ENCODE data around the gene NUP160. TPM values are rescaled to one million over a fixed set of nuclear protein-coding genes. Genes with fewer than 3 reads are reported as not detected.
"Not testable (repeated sequence)": the region's sequence is repeated elsewhere in the genome, so short reads cannot be mapped to it uniquely, and the experiment has no call there.

The NUP160 gene
- total and polyA plus RNA-seq, 3 experiments from 2014 or later = 30.0 to 69.9 (median 65.1) TPM

DNA sequence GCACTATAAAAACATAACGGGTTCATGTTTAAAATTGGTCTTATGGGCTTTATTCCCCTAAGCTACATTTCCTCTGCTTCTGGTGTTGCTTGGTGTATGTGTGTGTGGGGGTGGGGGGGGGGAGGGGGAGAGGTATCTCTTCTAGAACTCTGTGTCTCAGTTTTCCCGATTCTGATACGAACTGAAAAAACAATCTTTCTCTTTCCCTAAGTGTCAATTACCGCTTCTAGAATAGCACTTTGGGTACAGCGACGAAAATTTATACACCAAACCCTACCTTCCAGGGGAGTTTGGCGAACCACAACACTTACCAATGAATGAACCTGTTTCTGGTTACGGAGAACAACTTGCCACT lies 636 bp downstream of the NUP160 start:
- Histone ChIP-seq H3K27me3 (ENCODE audit: insufficient read depth, low read length, poor library complexity, severe bottlenecking) (no peaks in the 10 kb centered on the region), H3K4me1 (ENCODE audit: insufficient read depth, low read length) (peaks cover 61% of the 10 kb centered on the region), H3K9me3 (ENCODE audit: low read length) (no peaks in the 10 kb centered on the region), H3K27ac (ENCODE audit: low read depth, low read length) (peak overlapping the region; percentile 97), H3K36me3 (ENCODE audit: insufficient read depth, low read length) (peaks cover 14% of the 10 kb centered on the region), H3K4me3 (ENCODE audit: low read length) (peak overlapping the region; percentile 100)
- H3K4me1 Mint-ChIP-seq = peaks cover 31 to 57% (median 49%) of the 10 kb centered on the region in 3 donors
- H3K27me3 Mint-ChIP-seq = no peaks in the 10 kb centered on the region
- POLR2A ChIA-PET = interaction anchor here (0.6 to 1.8 kb wide), 2 partner anchors 36 to 81 kb away, joined by 3 to 6 read pairs; partner anchors contain the start of gene FNBP4
- CTCF ChIA-PET = no interaction called here
- peak overlapping the region; percentile 94 to 100 (median 99) for H3K4me3 Mint-ChIP-seq
- H3K36me3 Mint-ChIP-seq = peaks cover 3 to 24% (median 10%) of the 10 kb centered on the region in 3 donors
- no peak for DNase-seq
- no peaks in the 10 kb centered on the region for H3K9me3 Mint-ChIP-seq
- peak overlapping the region; percentile 93 to 100 (median 100) for H3K27ac Mint-ChIP-seq

DNA sequence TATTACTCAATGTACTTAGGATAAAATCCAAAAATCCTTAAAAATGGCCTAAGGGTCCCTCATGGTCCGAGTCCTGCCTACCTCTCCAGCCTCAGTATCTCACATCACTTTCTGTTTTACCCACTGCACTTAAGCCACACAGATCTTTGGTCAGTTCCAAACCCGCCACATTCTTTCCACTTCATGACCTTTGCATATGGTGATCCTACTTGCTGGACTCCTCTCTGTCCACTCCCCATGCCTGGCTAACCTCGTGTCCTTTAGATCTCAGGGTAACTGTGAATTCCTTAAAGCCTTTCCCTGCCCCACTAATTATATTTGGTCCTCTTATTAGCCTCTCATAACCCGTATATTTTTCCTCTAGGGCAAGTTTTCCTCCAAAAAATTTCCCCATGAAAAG lies 1.2 kb downstream of the NUP160 start:
- peak overlapping the region; percentile 100 for H3K4me3 ChIP-seq (ENCODE audit: low read length)
- CTCF ChIA-PET = no interaction called here
- Mint-ChIP-seq H3K27ac (peak overlapping the region in 7 of 8 donors; percentile 75 to 100 (median 99)), H3K36me3 (peaks cover 3 to 24% (median 10%) of the 10 kb centered on the region in 3 donors), H3K4me1 (peaks cover 31 to 57% (median 49%) of the 10 kb centered on the region in 3 donors), H3K9me3 (no peaks in the 10 kb centered on the region), H3K4me3 (peak overlapping the region; percentile 52 to 100 (median 94)), H3K27me3 (no peaks in the 10 kb centered on the region)
- H3K4me1 ChIP-seq (ENCODE audit: insufficient read depth, low read length) = peaks cover 60% of the 10 kb centered on the region
- POLR2A ChIA-PET = interaction anchor here (1.8 kb wide), 1 partner anchor 80 kb away, joined by 6 read pairs; the partner anchor contains the start of gene FNBP4
- no peaks in the 10 kb centered on the region for H3K9me3 ChIP-seq (ENCODE audit: low read length)
- DNase-seq = no peak
- H3K36me3 ChIP-seq (ENCODE audit: insufficient read depth, low read length) = peaks cover 20% of the 10 kb centered on the region
- no peaks in the 10 kb centered on the region for H3K27me3 ChIP-seq (ENCODE audit: insufficient read depth, low read length, poor library complexity, severe bottlenecking)
- H3K27ac ChIP-seq (ENCODE audit: low read depth, low read length) = peak overlapping the region; percentile 28

DNA sequence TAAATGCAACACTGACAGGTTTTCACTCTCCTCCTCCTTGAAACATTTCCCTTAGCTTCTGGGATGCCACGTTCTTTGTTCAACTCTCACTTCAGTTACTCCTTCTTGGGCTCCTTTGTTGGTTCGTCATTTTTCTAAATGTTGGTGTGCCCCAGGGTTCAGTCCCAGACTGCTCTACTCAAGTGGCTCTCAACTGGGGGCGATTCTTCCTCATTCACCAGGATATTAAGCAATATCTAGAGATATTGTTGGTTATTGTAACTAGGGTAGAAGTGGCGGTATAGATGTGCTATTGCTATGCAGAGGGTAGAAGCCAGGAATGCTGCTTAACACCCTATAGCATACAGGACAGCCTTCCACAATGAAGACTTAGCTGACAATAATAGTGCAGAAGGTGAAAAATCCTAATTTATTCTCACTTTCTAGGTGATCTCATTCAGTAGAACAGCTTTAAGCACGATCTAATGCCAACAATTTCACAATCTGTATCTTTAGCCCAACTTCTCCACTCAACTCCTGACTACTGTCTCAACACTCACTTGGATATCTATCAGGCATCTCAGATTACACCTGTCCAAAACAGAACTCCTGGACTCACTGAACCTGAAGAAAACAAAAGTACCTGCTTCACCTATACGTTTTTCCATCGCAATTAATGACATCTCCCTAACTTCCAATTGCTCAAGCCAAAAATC lies 4.6 kb downstream of the NUP160 start:
- H3K9me3 ChIP-seq (ENCODE audit: low read length) = no peaks in the 10 kb centered on the region
- ChIA-PET POLR2A (no interaction called here), CTCF (no interaction called here)
- peaks cover 18 to 28% (median 27%) of the 10 kb centered on the region in 3 donors for H3K4me1 Mint-ChIP-seq
- peaks cover 31% of the 10 kb centered on the region for H3K4me1 ChIP-seq (ENCODE audit: insufficient read depth, low read length)
- peaks cover 31% of the 10 kb centered on the region for H3K36me3 ChIP-seq (ENCODE audit: insufficient read depth, low read length)
- H3K4me3 ChIP-seq (ENCODE audit: low read length) = no peak overlapping the region
- H3K27ac ChIP-seq (ENCODE audit: low read depth, low read length) = no peak overlapping the region
- H3K27me3 Mint-ChIP-seq = no peaks in the 10 kb centered on the region
- peaks cover 3 to 46% (median 12%) of the 10 kb centered on the region in 3 donors for H3K36me3 Mint-ChIP-seq
- H3K27me3 ChIP-seq (ENCODE audit: insufficient read depth, low read length, poor library complexity, severe bottlenecking) = no peaks in the 10 kb centered on the region
- no peaks in the 10 kb centered on the region for H3K9me3 Mint-ChIP-seq
- no peak overlapping the region for H3K27ac Mint-ChIP-seq
- DNase-seq = no peak
- no peak overlapping the region for H3K4me3 Mint-ChIP-seq

GRCh38 chr11:47842749-47843148 lies 5.4 kb downstream of the NUP160 start:
- Mint-ChIP-seq H3K27me3 (no peaks in the 10 kb centered on the region), H3K9me3 (peaks cover 0 to 1% (median 0%) of the 10 kb centered on the region in 5 donors), H3K4me1 (peaks cover 22 to 26% (median 23%) of the 10 kb centered on the region in 3 donors), H3K27ac (no peak overlapping the region), H3K4me3 (no peak overlapping the region), H3K36me3 (peaks cover 3 to 47% (median 16%) of the 10 kb centered on the region in 3 donors)
- CTCF ChIA-PET = no interaction called here
- no peaks in the 10 kb centered on the region for H3K9me3 ChIP-seq (ENCODE audit: low read length)
- POLR2A ChIA-PET = no interaction called here
- H3K27ac ChIP-seq (ENCODE audit: low read depth, low read length) = no peak overlapping the region
- H3K36me3 ChIP-seq (ENCODE audit: insufficient read depth, low read length) = peaks cover 35% of the 10 kb centered on the region
- no peak for DNase-seq
- no peaks in the 10 kb centered on the region for H3K27me3 ChIP-seq (ENCODE audit: insufficient read depth, low read length, poor library complexity, severe bottlenecking)
- no peak overlapping the region for H3K4me3 ChIP-seq (ENCODE audit: low read length)
- peaks cover 31% of the 10 kb centered on the region for H3K4me1 ChIP-seq (ENCODE audit: insufficient read depth, low read length)

DNA sequence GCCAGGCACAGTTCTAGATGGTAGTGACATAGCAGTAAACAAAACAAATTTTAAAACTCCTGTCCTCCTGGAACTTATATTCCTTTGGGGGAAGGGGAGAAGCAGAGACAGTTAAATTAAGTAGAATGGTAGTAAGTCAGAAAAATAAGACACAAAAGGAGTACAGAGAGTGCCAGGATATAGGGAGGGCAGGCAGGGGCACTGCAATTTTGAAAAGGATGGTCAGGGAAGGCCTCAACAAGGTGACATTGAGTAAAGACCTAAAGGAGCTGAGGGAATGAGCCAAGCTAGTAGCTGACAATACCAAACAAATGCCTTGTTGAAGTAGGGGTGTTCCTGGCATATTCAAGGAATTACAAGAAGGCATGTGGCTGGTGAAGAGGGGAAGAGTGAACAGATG lies 10.2 kb downstream of the NUP160 start:
- no peaks in the 10 kb centered on the region for H3K4me1 ChIP-seq (ENCODE audit: insufficient read depth, low read length)
- no peaks in the 10 kb centered on the region for H3K9me3 ChIP-seq (ENCODE audit: low read length)
- POLR2A ChIA-PET = no interaction called here
- H3K36me3 ChIP-seq (ENCODE audit: insufficient read depth, low read length) = peaks cover 61% of the 10 kb centered on the region
- no peak for DNase-seq
- Mint-ChIP-seq H3K4me1 (peaks cover 4 to 15% (median 14%) of the 10 kb centered on the region in 3 donors), H3K36me3 (peaks cover 6 to 76% (median 21%) of the 10 kb centered on the region in 3 donors), H3K4me3 (no peak overlapping the region), H3K27me3 (no peaks in the 10 kb centered on the region), H3K27ac (peak overlapping the region in 3 of 8 donors; percentile 22 to 73 (median 66)), H3K9me3 (peaks cover 0 to 1% (median 0%) of the 10 kb centered on the region in 5 donors)
- H3K27ac ChIP-seq (ENCODE audit: low read depth, low read length) = no peak overlapping the region
- H3K27me3 ChIP-seq (ENCODE audit: insufficient read depth, low read length, poor library complexity, severe bottlenecking) = no peaks in the 10 kb centered on the region
- CTCF ChIA-PET = no interaction called here
- no peak overlapping the region for H3K4me3 ChIP-seq (ENCODE audit: low read length)

GRCh38 chr11:47837292-47837691 lies 10.9 kb downstream of the NUP160 start:
- Mint-ChIP-seq H3K4me3 (no peak overlapping the region), H3K27ac (no peak overlapping the region), H3K9me3 (peaks cover 0 to 1% (median 0%) of the 10 kb centered on the region in 5 donors), H3K36me3 (peaks cover 6 to 83% (median 25%) of the 10 kb centered on the region in 3 donors), H3K4me1 (peaks cover 11 to 15% (median 14%) of the 10 kb centered on the region in 3 donors), H3K27me3 (no peaks in the 10 kb centered on the region)
- H3K27ac ChIP-seq (ENCODE audit: low read depth, low read length) = no peak overlapping the region
- no peak overlapping the region for H3K4me3 ChIP-seq (ENCODE audit: low read length)
- no peaks in the 10 kb centered on the region for H3K4me1 ChIP-seq (ENCODE audit: insufficient read depth, low read length)
- peaks cover 61% of the 10 kb centered on the region for H3K36me3 ChIP-seq (ENCODE audit: insufficient read depth, low read length)
- POLR2A ChIA-PET = no interaction called here
- no peaks in the 10 kb centered on the region for H3K27me3 ChIP-seq (ENCODE audit: insufficient read depth, low read length, poor library complexity, severe bottlenecking)
- CTCF ChIA-PET = no interaction called here
- DNase-seq = no peak
- no peaks in the 10 kb centered on the region for H3K9me3 ChIP-seq (ENCODE audit: low read length)

GRCh38 chr11:47830013-47830412 lies 18.1 kb downstream of the NUP160 start:
- H3K4me3 Mint-ChIP-seq; H3K9me3 ChIP-seq (ENCODE audit: low read length); H3K9me3 Mint-ChIP-seq; H3K27me3 Mint-ChIP-seq; H3K27ac ChIP-seq (ENCODE audit: low read depth, low read length); H3K4me3 ChIP-seq (ENCODE audit: low read length); CTCF ChIA-PET; DNase-seq; H3K4me1 ChIP-seq (ENCODE audit: insufficient read depth, low read length); H3K27me3 ChIP-seq (ENCODE audit: insufficient read depth, low read length, poor library complexity, severe bottlenecking): not testable (repeated sequence)
- Mint-ChIP-seq H3K36me3 (peaks cover 6 to 81% (median 26%) of the 10 kb centered on the region in 3 donors), H3K4me1 (peaks cover 31 to 47% (median 46%) of the 10 kb centered on the region in 3 donors), H3K27ac (peak overlapping the region in 3 of 8 donors; percentile 3 to 38 (median 9))
- H3K36me3 ChIP-seq (ENCODE audit: insufficient read depth, low read length) = peaks cover 33% of the 10 kb centered on the region
- POLR2A ChIA-PET = interaction anchor here (0.7 kb wide), 1 partner anchor 10 kb away, joined by 5 read pairs; no protein-coding TSS in a partner anchor

- Histone ChIP-seq H3K9me3 (ENCODE audit: low read length) (no peaks in the 10 kb centered on the region), H3K36me3 (ENCODE audit: insufficient read depth, low read length) (peaks cover 16% of the 10 kb centered on the region), H3K4me1 (ENCODE audit: insufficient read depth, low read length) (peaks cover 6% of the 10 kb centered on the region), H3K27ac (ENCODE audit: low read depth, low read length) (no peak overlapping the region), H3K4me3 (ENCODE audit: low read length) (no peak overlapping the region), H3K27me3 (ENCODE audit: insufficient read depth, low read length, poor library complexity, severe bottlenecking) (no peaks in the 10 kb centered on the region)
- Mint-ChIP-seq H3K27me3 (no peaks in the 10 kb centered on the region), H3K36me3 (peaks cover 1 to 73% (median 20%) of the 10 kb centered on the region in 3 donors), H3K4me3 (no peak overlapping the region), H3K4me1 (peaks cover 27 to 42% (median 35%) of the 10 kb centered on the region in 3 donors), H3K27ac (peak overlapping the region in 2 of 8 donors; percentile 6 to 33), H3K9me3 (no peaks in the 10 kb centered on the region)
- POLR2A ChIA-PET = no interaction called here
- DNase-seq = no peak
- CTCF ChIA-PET = no interaction called here
These were observed 19.9 kb downstream of the NUP160 start for GRCh38 chr11:47828284-47828683.

Data from CD8-positive, alpha-beta memory T cell (primary cell).